ENCODE data around the gene STAC3.

The STAC3 gene

DNA sequence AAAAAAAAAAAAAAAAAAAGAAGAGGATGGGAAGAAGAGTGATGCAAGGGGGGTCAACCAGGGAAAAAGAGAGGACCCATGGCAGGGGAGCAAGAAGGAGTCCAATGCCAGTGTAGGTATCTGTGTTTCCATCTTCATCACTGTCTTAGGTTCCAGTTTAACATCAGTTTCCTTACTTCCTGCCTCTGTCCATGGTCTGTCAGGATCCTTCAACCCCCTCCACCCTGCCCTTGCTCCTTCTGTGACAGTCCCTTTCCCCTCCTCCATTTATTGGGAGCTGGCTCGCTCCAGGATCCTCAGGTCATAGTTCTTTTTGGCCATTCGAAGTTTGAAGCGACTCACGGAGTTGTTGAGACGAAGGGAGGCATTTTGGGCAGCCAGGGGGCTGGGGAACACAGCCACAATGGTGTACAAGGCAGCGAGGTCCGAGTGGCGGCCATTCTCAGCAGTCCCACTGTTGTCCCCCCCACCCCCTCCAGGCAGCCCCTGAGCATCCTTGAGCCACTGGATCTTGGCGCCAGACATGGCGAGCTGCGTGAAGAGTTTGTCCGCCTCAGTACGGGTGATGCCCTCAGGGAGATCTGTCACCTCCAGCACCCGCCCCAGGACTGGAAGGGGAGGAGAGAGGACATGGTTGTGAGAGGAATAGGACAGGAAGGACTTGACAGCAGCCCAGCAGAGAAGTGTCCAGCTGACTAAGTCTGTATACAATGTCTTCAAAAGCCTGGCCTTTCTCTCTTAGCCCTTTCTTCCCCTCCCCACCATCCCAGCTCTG is 3.7 kb upstream of the STAC3 start:
- no peak for DNase-seq (ENCODE audit: extremely low read depth, low read depth)

GRCh38 chr12:57250541-57250940 is 446 bp downstream of the STAC3 start:
- no peak for DNase-seq (ENCODE audit: extremely low read depth, low read depth)
- no peak overlapping the region for H3K4me3 ChIP-seq (replicated peaks; ENCODE audit: low read depth, low read length)
- TF ChIP-seq CTCF (IDR thresholded peaks at IDR 0.05; ENCODE audit: low read depth, low read length, missing control alignments): no peak

More for the DNA sequence above, 3.7 kb upstream of the STAC3 start:
- no peak for TF ChIP-seq CTCF (IDR thresholded peaks at IDR 0.05; ENCODE audit: low read depth, low read length, missing control alignments)
- H3K4me3 ChIP-seq (replicated peaks; ENCODE audit: low read depth, low read length): no peak overlapping the region

GRCh38 chr12:57248934-57249742 is 1.8 kb downstream of the STAC3 start:
- no peak for TF ChIP-seq CTCF (IDR thresholded peaks at IDR 0.05; ENCODE audit: low read depth, low read length, missing control alignments)
- no peak for DNase-seq (ENCODE audit: extremely low read depth, low read depth)
- no peak overlapping the region for H3K4me3 ChIP-seq (replicated peaks; ENCODE audit: low read depth, low read length)

GRCh38 chr12:57247041-57247440 is 3.9 kb downstream of the STAC3 start:
- no peak for TF ChIP-seq CTCF (IDR thresholded peaks at IDR 0.05; ENCODE audit: low read depth, low read length, missing control alignments)
- no peak overlapping the region for H3K4me3 ChIP-seq (replicated peaks; ENCODE audit: low read depth, low read length)
- no peak for DNase-seq (ENCODE audit: extremely low read depth, low read depth)

GRCh38 chr12:57244312-57244696 is 6.7 kb downstream of the STAC3 start:
- TF ChIP-seq CTCF (IDR thresholded peaks at IDR 0.05; ENCODE audit: low read depth, low read length, missing control alignments): no peak
- no peak overlapping the region for H3K4me3 ChIP-seq (replicated peaks; ENCODE audit: low read depth, low read length)

GRCh38 chr12:57243521-57244311 is 7.3 kb downstream of the STAC3 start:
- no peak for DNase-seq (ENCODE audit: extremely low read depth, low read depth)
- peak; percentile 81 for TF ChIP-seq CTCF (IDR thresholded peaks at IDR 0.05; ENCODE audit: low read depth, low read length, missing control alignments)
- peak overlapping the region; percentile 25 for H3K4me3 ChIP-seq (replicated peaks; ENCODE audit: low read depth, low read length)

More at GRCh38 chr12:57244312-57244696, 6.7 kb downstream of the STAC3 start:
- DNase-seq (ENCODE audit: extremely low read depth, low read depth): no peak

All from HFF-Myc (cell line).